Stimulated activated CD8-positive, alpha-beta memory T cell treated with anti-CD3 and anti-CD28 coated beads, Interleukin-12 subunit alpha, Interleukin-12 subunit beta, amount 100 ng/mL, for 4 hours (primary cell): ENCODE data around the gene AK1.
A peak's percentile ranks its signal among the peaks of the same experiment; 100 is the strongest.
"Not testable (repeated sequence)": the region's sequence is repeated elsewhere in the genome, so short reads cannot be mapped to it uniquely, and the experiment has no call there.

Experiments used
- DNase-seq: peaks from one replicate; pipeline ENCODE4 v3.0.0-alpha.2; 2020; ENCODE audit warnings: low read depth

The AK1 gene

DNA sequence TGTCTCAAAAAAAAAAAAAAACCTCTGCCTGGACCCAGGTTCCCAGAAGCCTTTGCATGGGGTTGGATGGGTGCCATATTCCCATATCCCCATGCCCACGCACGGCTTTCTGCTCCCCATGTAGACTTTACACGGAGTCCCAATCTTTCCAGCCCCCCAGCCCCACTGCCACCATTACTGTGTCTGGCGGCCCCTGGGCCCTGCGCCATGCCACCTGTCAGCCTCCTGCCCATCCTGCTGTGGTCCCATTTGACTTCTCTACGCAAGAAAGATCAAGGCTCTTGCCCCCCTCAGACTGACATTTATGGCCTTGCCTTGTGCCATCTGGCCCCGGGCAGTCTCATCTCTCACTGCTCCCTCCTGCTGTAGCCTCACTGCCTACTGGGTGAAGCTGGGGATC is 6.5 kb upstream of the AK1 start:
- no peak for DNase-seq

DNA sequence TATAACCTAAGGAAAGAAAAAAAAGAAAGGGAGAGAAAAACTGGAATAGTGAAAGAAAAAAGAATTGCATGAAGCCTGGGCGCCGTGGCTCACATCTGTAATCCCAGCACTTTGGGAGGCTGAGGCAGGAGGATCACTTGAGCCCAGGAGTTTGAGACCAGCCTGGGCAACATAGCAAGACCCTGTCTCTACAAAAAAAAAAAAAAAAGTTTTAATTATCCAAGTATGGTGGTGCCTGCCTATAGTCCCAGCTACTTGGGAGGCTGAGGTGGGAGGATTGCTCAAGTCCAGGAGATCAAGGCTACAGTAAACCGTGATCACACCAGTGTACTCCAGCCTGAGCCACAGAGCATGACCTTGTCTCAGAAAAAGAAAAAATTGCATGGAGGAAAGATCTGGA is 4.2 kb upstream of the AK1 start:
- DNase-seq: not testable (repeated sequence)

DNA sequence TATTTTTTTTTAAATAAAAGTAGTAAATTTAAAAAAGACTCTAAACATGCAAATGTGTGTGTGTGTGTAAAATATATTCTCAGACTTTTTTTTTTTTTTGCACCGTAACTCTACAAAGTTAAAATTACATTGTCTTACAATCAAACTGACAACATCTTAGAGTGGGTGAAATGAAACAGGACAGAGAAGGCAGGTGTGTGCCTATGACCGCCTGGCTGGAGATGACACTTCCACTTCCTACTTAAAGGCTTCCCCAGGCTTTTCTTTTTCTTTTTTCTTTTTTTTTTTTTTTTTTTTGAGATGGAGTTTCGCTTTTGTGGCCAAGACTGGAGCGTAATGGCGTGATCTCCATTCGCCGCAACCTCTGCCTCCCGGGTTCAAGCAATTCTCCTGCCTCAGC is 2.7 kb upstream of the AK1 start:
- no peak for DNase-seq

DNA sequence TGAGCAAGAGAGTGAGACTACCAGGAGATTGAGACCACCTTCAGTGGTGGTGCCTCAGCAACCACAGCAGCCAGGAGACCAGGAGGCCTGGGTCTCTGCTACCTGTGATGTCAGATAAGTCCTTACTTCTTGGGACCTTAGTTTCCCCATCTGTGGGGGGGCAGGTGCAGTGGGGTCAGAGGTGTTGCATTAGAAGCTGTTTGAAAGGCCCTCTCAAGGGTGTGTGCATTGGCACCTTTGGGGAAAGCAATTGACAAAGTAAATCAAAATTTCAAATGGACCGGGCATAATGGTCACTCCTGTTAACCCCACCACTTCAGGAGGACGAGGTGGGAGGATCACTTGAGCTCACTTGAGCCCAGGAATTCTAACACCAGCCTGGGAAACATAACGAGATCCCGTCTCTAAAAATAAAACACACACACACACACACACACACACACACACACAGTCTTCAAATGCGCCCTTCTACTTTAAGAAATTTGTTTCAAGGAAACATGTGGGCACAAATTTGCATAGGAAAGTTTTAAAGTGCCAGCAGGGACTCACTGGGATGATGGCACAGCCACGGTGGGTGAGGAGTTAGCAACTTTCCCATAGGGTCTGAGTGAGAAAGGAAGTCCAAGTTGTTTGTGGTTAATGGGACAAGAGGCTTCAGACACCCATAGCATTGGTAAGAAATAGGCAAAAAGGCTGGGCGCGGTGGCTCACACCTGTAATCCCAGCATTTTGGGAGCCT is 1.3 kb upstream of the AK1 start:
- DNase-seq: no peak

DNA sequence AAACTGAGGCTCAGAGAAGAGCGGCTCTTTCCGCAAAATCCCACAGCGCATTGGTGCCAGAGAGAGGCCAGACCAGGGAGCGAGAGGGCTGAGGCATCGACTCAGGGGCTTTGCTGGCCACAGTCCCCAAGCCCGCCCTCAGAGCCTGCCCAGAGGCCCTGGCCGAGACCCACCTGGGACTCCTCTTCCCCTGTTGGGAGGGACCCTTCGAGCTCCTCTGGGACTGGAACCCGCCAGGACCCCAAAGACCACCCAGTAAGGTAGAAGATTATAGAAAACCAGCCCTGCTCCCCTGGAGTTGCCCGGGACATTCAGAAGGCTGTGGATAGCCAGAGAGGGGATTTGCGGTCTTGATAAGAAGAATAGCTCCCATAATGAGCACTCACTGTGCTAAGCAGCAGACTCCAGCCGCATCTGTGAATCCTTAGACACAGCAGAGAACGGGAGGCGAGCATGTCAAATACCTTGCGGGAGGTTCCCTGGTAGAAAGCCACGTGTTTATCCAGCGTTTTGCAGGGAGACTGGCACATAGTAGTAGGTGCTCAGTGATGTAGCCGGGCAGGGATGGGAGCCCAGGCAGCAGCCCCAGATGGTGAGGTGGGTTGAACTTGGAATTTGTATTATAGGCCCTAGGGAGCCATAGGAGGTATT is 651 bp upstream of the AK1 start:
- no peak for DNase-seq

DNA sequence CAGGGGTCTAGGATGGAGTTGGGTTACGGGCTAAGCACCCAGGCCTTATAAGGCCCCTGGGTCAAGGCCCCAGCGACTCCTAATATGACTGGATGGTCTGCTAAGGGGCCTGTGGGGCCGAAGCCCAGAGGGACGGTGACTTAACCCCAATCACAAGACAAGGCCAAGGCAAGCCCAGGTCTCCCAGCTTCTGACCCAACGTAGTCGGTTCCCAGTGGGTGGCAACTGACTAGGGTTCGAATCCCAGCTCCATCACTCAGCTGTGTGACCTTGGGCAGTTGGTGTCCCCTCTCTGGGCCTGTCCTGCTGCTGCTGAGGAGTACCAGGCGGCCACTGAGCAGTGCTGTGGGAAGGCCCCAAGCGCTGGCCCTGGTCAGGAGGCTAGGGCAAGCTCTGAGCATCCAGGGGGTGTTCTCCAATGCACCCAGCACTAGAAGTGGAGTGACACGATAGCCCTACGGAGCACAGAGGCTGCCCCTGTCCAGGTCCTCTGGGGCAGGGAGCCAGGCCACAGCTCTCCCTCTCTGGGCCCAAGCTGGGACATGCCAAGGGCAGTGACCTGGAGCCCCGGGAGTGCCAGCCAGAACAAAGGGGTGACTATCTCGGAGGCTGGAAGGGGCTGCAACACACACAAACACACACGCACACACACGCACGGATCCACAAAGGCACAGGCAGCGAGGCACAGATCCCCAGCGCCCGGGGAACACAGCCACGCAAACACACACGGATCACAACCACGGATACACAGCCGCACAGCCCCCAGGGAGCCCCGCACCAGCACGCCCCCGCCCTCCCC is 512 bp downstream of the AK1 start:
- no peak for DNase-seq

DNA sequence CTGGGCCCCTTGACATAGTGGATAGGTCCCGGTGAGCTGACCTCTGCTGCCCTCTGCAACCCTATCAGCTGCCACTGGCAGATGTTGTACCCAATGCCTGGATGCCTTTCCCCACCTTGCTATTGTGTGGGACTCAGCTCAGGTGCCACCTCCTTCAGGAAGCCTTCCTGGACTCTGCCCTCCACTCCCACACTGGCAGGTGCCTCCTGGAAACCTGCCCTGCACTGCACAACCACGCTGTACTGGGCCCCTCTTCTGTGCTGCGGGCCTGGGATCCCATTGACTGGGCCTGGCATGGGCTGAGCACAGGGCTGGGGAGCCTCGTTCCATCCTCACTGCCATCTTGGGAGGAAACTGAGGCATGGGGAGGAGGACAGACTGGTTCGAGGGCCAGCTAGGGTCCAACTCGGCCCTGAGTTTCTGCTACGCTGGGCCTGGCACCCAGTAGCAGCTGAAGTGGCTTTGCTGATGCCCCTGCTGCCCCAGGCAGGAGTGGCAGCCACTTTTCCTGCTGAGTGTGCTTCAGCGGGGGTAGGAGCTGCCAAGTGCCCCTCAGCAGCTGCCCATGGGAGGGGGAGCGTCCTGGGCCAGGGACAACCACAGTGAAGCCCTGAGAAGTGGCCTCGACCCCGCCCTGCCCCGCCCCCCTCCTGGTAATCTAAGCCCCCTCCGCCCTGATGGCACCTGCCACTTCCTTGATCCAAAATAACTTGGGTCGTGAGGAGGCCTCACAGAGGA is 1.3 kb downstream of the AK1 start:
- DNase-seq: no peak

DNA sequence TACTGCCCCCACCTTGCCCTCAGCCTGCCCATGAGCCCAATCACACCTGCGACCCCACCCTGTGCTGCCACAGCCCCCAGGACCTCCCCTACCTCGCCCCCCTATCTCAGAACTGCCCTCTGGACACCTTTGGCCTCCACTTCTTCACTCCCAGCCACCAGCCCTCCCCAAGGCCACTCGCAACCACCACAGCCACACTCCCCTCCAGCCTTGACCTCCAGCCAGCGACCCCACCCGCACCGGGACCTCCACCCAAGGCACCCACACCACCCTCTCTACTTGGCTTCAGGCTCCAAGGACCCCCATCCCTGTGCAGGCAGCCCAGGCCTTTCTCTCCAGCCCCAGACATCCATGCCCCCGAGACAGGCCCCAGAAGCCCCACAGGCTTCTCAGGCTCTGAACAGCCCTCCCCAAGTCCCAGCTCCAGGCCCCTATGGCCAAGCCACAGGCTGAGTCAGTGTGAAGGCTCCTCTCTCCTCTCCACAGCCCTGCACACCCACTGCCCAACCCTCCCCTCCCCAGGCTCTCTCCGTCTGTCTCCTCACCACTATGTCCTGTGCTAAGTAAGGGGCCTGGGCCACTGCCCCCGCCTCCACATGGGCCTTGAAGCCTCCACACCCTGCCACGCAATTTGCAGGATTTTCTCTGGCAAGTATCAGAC is 2.0 kb downstream of the AK1 start:
- no peak for DNase-seq

DNA sequence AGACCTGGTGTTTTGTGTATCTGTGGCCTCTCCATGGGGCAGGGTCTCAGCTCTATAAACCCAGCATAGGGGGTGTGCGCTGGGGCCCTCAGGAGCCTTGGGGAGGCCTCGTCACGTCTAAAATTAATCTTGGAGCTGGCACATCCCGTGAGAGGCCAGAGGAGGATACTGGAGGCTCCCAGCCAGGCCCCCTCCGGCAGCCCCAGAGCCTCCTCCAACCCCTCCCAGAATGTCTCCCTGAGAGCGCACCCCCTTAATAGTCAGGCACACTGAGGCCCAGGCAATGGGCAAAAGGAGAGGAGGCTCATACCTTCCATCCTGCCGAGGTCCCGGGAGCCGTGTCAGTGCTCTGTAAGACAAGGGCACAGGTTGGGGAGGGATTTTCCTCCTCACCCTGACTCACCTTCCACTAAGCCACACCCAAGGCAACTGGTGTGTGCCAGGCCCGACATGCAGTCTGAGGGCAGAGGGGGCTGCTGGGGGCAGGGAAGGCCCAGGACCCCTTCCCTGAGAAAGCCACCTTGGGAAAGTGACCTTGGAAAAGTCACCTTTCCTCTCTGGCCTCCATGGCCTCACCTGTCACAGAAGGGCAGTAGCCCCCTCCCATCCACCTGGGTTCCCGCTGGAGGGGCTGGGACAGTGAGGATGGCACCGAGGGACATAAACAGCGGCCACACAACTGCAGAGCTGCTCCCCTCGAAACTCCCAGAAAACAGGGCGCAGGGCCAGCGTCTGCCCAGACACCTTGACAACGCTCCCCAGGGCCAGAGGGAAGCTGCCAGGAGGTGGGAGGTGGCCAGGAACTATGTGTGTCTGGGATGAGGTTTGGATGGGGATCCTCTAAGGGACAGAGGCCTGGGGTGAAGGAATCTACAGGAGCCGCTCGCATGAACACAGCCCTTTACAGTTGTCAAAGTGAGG is 2.9 kb downstream of the AK1 start:
- DNase-seq: no peak

DNA sequence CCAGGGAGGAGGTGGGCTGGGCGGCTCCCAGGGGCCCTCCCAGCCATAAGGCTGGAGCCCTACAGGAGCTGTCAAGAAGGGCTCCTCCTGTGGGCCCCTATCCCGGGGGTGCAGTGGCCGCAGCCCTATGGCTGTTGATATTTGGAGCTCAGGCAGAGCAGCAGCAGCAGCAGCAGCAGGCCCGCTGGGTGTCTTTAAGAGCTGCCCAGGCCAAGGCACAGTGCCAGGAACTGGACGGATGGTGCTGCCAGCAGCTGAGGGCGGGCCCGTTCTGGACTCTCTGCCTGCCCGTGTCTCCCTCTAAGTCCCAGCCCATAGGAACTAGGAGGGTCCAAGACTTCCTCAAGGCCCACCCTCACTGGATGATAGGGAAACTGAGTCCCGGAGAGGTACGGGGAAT is 3.6 kb downstream of the AK1 start:
- no peak for DNase-seq

DNA sequence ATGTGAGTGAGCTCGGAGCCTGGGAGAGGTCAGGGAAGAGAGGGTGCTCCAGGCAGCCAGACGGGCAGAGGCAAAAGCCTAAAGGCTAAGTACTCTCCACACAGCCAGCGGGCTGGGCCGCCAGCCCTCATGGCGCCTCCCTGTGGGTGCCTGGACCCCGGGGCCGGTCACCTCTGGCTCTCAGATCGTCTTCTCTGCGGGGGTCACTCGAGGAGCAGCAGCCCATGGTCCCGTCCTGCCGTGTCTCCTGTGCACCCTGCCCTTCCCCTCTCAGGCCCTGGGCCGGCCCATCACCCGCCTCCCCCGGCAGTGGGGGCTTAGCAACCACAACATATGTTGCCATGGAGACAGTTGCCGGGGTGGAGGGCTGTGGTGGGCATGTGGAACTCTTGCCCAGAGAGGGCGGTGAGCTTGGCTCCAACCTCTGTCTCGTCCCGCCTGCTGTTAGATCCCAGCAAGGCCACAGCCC is 4.2 kb downstream of the AK1 start:
- no peak for DNase-seq

DNA sequence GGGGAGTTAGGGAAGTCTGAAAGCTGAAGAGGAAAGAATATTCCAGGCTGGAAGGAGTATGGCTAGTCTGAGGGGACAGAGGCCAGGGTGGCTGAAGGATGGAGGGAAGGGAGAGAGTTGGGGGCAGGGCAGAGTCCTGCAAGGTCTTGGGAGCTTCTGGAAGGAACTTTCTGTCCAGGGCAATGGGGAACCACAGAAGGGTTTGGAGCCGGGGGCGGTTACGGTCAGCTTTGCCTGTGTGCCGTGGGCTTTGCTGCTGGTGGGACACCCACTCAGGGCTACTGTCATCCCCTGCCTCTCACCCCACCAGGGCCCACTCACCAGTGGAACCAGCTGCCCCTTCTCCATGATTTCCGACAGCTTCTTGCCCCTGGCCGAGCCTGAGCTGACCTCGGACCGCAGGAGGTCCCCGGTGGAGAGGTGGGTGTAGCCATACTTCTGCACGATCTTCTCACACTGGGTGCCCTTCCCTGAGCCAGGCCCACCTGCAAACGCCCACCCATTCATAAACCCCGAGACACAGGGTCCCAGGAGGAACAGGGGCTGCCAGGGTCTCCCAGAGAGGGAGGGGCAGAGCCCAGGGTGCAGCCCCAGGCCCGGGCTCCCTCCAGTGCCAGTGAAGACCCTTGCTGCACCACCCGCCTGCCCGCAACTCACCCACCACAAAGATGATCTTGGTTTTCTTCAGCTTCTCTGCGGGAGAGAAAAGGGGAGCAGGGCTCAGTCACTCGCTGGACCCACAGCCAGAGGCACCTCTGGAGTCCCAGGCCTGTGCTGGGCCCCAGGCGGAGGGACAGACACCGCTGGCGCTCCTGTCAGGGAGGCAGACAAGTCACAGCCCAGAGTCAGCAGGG is 4.9 kb downstream of the AK1 start:
- no peak for DNase-seq

DNA sequence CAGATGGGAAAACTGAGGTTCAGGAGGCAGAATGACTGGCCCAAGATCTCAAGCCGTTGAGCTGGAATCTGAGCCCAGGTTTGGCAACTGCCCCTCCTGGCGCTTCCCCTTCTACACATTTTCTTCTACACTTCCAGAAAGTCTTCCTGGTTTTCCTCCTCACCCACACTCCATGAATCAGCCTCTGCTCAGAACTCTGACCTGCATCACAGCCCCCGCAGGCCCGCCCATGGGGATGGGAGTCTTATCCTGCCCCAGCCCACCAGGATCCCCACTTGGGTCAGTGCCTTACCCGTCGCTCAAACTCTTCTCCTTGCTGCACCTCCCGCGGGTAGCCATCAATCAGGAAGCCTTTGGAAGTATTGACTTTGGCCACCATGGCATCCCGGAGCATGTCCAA is 5.9 kb downstream of the AK1 start:
- no peak for DNase-seq

DNA sequence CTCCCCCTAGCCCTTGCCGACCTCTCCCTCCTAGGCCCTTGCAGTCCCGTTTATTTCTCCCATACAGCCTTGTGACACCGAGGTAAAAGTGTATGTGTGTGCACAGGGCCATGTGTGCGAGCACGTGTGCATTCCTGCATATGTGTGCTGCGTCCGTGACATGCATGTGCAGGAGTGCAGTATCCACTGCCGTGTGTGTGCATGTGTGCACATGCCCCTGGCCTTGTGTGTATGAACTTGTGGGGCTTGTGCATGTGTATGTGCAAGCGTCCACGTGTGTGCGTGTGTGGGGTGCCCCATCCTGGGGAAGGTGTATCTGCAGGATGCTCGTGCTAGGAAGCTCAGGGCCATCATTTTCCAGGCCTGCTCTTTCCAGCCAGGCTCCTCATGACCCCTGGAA is 6.6 kb downstream of the AK1 start:
- DNase-seq: no peak

DNA sequence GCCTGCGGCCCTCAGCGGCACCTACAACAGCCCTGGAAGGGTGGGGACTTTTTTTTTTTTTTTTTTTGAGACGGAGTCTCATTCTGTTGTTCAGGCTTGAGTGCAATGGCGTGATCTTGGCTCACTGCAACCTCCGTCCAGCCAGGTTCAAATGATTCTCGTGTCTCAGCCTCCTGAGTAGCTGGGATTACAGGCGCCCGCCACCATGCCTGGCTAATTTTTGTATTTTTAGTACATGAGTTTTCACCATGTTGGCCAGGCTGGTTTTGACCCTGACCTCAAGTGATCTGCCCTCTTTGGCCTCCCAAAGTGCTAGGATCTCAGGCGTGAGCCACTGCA is 7.4 kb downstream of the AK1 start:
- DNase-seq: not testable (repeated sequence)

DNA sequence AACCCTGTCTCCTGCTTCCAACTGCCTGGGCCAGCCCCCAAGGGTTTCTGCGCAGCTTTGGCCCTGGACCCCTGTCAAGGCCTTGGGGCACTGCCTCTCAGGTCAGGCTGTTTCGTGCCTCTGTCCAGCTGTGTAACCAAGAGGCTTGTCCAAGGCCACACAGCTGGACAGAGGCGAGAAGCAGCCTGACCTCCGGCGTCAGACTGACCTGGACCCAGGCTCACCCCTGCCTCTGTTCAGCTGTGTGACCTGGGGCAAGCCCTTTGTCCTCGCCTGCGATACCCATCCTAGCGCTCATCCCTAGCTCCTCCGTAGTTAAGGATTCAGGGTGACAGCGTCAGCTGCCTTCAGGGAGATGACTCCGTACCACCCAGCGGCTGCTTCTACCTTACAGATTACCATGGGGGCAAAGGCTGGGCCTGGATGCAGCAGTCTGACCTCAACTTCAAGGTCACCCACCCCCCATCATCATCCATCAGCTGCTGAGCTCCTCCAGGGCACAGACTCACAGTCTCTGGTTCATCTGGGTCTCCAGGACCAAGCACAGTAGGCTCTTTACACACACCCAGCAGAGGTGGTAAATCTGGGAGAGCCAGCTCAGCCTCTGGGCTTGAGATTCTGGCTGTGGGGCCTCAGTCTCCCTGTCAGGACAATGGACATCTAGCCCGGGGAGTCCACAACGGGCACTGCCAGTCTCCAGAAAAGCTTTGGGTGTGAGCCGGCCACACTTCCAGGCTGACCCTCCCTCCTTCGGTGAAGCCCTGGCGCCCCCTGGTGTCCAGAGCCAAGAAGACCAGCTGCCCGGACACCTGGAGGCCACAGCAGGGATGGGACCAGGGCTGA is 7.9 kb downstream of the AK1 start:
- peak; percentile 56 for DNase-seq

DNA sequence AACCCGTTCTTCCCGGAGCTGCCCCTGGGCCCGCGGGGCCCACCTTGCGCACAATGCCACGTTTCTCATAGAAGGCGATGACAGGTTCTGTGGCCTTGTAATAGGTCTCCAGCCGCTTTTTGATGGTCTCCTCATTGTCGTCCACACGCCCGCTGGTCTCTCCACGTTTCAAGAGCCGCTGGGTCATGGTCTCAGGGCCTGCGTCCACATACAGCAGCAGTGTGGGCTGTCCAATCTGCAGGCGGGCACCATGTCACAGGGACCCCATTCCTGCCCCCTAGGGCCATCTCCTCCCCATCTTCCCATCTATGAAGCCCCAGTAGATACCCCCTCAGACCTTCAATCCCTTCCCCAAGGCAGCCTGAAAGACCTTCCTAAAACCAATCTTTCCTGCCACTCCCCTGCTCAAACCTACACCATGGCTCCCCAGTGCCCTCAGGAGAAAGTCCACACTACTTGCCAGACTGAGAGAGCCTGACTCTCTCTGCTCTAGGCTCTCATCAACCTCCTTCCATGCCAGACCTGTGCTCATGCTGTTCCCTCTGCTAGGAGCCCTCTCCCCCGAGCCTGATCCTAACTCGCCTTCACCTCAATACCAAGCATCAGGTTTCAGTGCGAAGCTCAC is 9.1 kb downstream of the AK1 start:
- DNase-seq: no peak
